COLO829 (cell line): Measurements from ENCODE around the gene MAPT.
"Not testable (repeated sequence)": the region's sequence is repeated elsewhere in the genome, so short reads cannot be mapped to it uniquely, and the experiment has no call there.

ENCODE experiments used
- DNase-seq: peaks from one replicate; pipeline ENCODE4 v3.0.0; 2012; ENCODE audit warnings: low spot score

MAPT gene

GRCh38 chr17:45992904-45993303 lies 98.5 kb downstream of the MAPT start:
- DNase-seq: no peak

GRCh38 chr17:45993962-45994627 lies 99.7 kb downstream of the MAPT start:
- DNase-seq: no peak

- no peak for DNase-seq
Observed at GRCh38 chr17:45994987-45995386, 100.6 kb downstream of the MAPT start.

GRCh38 chr17:45995627-45996270 lies 101.4 kb downstream of the MAPT start:
- DNase-seq: no peak

GRCh38 chr17:45996282-45996937 lies 102.1 kb downstream of the MAPT start:
- DNase-seq: no peak

- DNase-seq: no peak
Observed at GRCh38 chr17:45997166-45997565, 102.8 kb downstream of the MAPT start.

- DNase-seq: no peak
Observed at GRCh38 chr17:45997624-45998023, 103.3 kb downstream of the MAPT start.

GRCh38 chr17:45998987-45999899 lies 104.9 kb downstream of the MAPT start, which contains the start of gene STH:
TSS of gene STH (plus strand) at chr17:45999250. CDS start at chr17:45999280, 30 bp downstream.
- DNase-seq: no peak

GRCh38 chr17:45999900-46000290 lies 105.5 kb downstream of the MAPT start:
- DNase-seq: no peak

GRCh38 chr17:46000292-46000691 lies 105.9 kb downstream of the MAPT start:
- DNase-seq: no peak

- no peak for DNase-seq
Observed at GRCh38 chr17:46000757-46001156, 106.4 kb downstream of the MAPT start.

GRCh38 chr17:46001390-46002310 lies 107.3 kb downstream of the MAPT start:
- DNase-seq: no peak

- peak; percentile 58 for DNase-seq
Observed at GRCh38 chr17:46002311-46002972, 108.1 kb downstream of the MAPT start.

GRCh38 chr17:46002973-46003316 lies 108.6 kb downstream of the MAPT start:
- DNase-seq: no peak

- no peak for DNase-seq
Observed at GRCh38 chr17:46003907-46004748, 109.8 kb downstream of the MAPT start.

- not testable (repeated sequence) for DNase-seq
Observed at GRCh38 chr17:46006082-46006481, 111.7 kb downstream of the MAPT start.

- DNase-seq: no peak
Observed at GRCh38 chr17:46007461-46007965, 113.2 kb downstream of the MAPT start.

GRCh38 chr17:46008591-46008990 lies 114.2 kb downstream of the MAPT start:
- no peak for DNase-seq
